ENCODE data around the gene XIST.

DNA sequence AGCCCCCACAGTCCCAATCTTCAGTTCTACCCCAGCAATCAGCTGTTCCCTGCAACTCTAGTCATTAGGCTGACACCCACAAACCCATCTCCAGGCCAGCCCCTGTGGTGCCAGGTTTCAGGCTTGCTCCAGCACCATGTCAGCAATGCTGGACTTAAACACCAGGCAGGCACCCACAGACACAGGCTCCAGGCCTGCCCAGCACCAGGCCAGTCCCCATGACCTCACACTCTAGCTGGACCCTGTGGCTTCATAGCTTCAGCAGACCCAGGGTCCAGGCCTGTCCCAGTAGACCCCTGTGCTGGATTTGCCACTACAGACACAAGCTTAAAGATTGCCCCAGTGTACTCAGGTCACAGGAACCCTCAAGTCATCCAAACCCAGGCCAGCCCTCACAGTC, 10.8 kb upstream of the XIST start:
- TF ChIP-seq, protein P1, sequence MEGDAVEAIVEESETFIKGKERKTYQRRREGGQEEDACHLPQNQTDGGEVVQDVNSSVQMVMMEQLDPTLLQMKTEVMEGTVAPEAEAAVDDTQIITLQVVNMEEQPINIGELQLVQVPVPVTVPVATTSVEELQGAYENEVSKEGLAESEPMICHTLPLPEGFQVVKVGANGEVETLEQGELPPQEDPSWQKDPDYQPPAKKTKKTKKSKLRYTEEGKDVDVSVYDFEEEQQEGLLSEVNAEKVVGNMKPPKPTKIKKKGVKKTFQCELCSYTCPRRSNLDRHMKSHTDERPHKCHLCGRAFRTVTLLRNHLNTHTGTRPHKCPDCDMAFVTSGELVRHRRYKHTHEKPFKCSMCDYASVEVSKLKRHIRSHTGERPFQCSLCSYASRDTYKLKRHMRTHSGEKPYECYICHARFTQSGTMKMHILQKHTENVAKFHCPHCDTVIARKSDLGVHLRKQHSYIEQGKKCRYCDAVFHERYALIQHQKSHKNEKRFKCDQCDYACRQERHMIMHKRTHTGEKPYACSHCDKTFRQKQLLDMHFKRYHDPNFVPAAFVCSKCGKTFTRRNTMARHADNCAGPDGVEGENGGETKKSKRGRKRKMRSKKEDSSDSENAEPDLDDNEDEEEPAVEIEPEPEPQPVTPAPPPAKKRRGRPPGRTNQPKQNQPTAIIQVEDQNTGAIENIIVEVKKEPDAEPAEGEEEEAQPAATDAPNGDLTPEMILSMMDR (IDR thresholded peaks at IDR 0.05; ENCODE audit: insufficient read depth, low read depth, low read length): no peak
- no peak for TF ChIP-seq EZH2 (IDR thresholded peaks at IDR 0.05; ENCODE audit: insufficient read depth, low read length)

Data from astrocyte (in vitro differentiated cells and primary cell).